Upper lobe of left lung (tissue), 4 donors: ENCODE results near the gene WNT6.

Experiments
- CTCF ChIP-seq, 6 experiments: fragments of 450-650 bp in 4 of 6; fragments of 200-600 bp in 2 of 6; sonication (generic) in 2 of 6; IDR thresholded peaks; one replicate each; pipeline ENCODE4 v1.5.1; 2016 to 2019; ENCODE audit warnings: antibody characterized with exemption in 6 of 6
- EP300 ChIP-seq, 4 donors: sonication (generic); formaldehyde crosslinking; IDR thresholded peaks; one replicate each; pipeline ENCODE4 v1.5.1; 2017; ENCODE audit warnings: antibody characterized with exemption in 4 of 4, control low read depth in 2 of 4
- POLR2A ChIP-seq, 4 donors: fragments of 450-650 bp; IDR thresholded peaks; one replicate each; pipeline ENCODE4 v1.5.1; 2016 to 2017; ENCODE audit warnings: antibody characterized with exemption in 4 of 4, mild to moderate bottlenecking in 2 of 4
- POLR2AphosphoS5 ChIP-seq, 2 donors: sonication (generic); formaldehyde crosslinking; IDR thresholded peaks; one replicate each; pipeline ENCODE4 v1.5.1; 2017; ENCODE audit warnings: antibody characterized with exemption in 2 of 2

DNA sequence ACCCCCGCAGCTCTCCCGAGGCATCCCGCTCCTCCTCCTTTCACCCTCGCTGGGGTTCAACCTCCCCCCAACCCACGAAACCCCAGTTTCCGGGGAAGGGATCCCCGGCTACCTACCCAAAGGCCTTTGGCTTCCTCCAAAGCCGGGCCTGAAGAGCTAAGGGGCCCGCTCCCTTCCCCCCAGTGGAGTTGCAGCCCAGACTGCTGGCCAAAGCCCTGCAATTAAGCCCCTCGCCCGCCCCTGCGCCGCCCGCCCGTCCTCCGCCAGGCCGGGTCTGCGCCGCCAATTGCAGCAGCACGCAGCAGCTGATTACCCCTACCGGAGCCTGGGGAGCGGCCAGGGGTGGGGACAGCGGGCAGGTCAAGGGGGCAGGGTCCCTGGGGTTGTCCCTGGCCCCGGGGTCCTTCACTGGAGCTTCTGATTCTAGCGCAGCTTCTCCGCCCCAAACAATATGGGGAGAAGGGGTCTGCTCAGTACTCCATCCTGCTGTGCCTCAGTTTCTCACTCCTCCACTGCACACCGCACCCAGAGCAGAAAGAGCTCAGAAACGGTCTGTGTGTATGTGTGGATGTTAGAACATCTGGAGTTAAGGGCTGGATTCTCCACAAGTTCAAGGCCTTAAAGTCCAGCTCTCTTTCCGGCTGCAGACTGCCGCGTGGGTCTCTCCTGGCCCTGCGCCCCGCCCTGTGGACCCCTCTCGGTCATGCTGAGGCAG, 37.9 kb downstream of the WNT6 start:
- TF ChIP-seq CTCF (IDR thresholded peaks at IDR 0.05) (no peak), POLR2A (IDR thresholded peaks at IDR 0.05) (no peak), EP300 (IDR thresholded peaks at IDR 0.05) (no peak), POLR2AphosphoS5 (IDR thresholded peaks at IDR 0.05) (no peak)
